Activated CD8-positive, alpha-beta memory T cell treated with anti-CD3 and anti-CD28 coated beads, Interleukin-2, amount 50 U/mL, for 48 hours (primary cell): ENCODE results near the gene AKAP8.
"Not testable (repeated sequence)": the region's sequence is repeated elsewhere in the genome, so short reads cannot be mapped to it uniquely, and the experiment has no call there.

Experiments used
- DNase-seq: peaks from one replicate; pipeline ENCODE4 v3.0.0-alpha.2; 2020

AKAP8 gene

DNA sequence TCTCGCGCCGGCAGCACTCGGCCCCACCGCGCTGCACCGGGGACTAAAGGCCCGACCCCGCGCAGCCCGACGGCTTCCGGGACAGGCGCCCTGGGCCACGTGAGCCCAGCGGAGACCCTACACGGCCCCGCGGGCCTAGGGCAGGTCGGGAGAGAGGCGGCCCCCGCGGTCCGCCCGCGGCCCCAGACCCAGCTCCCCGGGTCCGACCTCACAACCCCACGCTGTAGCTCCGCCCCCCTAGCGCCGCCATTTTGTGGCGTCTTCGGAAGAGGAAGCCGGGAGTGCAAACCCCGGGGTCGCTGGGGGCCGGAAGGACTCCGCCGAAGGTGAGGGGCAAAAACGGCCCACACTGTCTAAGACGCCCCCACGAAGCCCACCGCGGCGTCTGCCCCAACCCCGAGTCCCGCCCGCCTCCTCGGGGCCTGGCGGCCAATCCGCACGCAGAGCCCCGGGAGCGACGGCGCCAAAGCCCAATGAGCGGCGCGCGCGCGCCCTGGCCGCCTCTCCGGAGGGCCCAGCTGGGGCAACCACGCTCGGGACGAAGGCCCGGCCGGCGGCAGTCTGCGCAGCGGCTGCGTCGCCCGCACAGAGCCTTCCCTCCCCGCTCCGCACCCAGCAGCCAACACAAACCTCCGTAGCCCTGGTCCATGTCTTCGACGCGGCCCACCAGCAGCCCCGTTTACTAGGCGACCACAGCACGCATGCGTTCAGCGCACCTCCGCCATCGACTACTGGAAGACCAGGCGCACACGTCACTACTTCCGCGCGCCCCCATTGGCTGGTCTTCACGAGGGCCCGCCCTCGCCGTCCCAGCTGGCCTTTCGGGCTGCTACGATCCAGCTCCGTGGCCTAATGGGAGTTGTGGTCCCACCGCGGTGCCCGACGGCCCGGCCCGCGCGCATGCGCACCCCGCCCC, at the start of gene AKAP8:
Gene AKAP8 (minus strand): TSS at position 705 of the 916 bp plus-strand sequence. CDS start 56 bp downstream, at position 649.
- DNase-seq, result peak; percentile 98

DNA sequence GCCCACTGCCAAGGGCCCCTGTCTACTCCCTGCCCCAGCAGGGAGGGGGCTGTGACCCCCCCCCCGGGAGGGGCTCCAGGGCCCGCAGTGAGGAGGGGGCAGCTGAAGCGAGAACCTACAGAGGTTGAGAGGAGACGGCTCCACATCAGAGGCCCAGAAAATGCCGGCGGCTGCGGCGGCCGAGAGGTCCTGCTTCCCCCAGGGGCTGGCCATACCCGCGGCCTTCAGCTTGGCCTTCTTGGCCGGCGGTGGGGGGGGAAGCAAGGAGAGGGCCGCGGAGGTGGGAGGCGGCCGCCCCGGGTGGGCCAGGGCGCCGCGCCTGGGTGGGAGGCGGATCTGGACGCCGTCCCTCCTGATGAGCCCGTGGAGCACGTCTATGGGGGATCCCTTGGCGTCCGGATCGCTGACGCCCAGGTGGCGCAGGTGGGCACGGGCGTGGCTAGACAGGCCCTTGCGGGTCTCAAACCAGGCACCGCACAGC, 48.4 kb upstream of the AKAP8 start:
- DNase-seq, result no peak

DNA sequence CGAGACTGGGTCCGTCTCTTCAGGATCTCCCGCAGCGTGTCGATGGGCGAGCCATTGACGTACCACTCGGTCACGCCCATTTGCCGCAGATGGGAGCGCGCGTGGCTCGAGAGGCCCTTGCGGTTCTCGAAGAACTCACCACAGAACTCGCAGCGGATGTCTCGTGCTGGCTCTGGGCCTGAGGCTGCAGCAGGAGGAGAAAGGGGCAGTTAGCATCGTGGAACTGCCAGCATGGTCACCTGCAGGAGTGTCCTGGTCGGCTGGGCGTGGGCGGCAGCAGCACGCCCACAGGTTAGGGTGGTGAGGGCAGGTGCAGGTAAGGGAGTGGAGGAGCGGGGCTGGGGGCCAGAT, 47.7 kb upstream of the AKAP8 start:
- no peak for DNase-seq

DNA sequence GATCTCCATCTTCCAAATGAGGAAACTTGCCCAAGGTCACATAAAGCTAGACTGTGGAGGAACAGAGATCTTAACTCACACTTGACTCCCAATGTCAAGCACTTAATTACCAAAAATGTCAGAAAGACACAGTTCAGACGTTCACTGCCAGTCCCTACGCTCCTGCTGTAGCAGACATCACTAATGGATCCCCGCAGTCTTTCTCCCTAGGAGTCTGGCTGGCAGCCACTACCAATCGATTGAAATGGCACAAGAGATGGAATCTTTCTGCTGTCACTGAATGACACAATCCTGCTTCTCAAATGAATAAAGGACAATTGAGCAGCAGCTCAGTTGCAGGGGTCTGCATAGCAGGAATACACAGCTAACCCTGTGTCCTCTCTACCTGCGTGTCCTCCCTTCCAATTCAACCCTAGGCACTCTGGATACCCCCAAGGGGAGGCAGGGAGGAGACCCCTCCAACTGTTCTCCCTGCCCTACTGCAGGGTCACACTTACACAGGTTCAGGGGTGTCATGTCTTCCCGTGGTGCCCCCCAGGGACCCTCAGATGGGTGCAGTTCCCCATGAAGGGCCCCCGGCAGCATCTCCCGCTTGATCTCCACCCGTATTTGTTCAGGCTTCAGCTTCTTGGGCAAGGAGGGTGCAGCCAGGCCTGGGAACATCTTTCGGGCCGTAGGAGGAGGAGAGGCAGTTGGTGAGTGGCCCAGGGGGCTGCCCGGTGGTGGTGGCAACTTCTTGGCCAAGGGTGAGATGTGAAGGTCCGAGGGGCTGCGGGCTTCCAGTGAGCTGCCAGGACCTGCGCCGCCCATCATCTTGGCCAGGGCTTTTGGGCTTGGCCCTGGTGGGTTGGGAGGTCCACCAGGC, 47.1 kb upstream of the AKAP8 start:
- no peak for DNase-seq

DNA sequence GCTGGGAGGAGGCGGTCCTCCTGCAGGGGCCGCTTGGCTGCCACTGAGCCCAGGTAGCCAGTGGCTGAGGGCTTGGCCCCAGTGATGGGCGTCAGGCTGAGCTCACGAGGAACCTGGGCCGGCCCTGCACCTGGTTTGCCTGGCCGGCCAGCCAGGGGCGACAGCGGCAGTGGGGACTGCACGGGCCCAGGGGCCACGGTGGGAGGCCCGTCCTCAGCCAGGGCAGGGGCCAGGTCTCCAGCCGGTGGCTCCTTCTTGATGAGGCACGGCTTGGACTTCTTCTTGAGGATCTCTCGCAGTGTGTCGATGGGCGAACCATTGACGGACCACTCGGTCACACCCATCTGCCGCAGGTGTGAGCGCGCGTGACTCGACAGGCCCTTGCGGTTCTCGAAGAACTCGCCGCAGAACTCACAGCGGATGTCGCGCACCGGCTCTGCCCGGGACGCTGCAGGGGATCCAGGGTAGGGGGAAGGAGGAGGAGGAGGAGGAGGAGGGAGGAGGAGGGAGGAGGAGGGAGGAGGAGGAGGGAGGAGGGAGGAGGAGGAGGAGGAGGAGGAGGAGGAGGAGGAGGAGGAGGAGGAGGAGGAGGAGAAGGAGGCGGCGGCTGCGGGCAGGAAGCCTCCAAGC, 45.8 kb upstream of the AKAP8 start:
- no peak for DNase-seq

DNA sequence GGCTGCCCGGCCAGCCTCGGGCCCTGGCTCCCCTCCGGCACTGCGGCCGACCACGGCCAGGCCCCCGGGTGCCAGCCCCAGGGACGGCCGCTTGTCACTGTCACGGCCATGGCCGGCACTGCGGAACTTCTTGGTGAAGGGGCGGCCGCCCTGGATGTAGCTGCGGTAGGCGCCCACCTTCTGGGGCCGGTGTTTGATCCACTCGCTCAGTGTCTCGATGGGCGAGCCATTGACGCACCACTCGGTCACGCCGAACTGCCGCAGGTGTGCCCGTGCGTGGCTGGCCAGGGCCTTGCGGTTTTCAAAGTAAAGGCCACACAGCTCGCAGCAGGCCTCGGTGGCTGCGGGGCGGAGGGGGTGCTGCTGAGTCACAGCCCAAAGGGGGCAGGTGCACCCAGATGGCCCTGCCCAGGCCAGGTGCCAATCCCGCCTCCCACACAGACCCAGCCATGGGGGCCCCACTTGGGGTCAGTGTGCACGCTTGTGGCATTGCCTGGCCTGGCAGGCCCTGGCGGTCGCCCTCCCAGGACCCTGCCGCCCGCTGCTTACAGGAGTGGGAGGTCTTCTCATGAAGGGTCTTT, 45.2 kb upstream of the AKAP8 start:
- DNase-seq, result no peak

DNA sequence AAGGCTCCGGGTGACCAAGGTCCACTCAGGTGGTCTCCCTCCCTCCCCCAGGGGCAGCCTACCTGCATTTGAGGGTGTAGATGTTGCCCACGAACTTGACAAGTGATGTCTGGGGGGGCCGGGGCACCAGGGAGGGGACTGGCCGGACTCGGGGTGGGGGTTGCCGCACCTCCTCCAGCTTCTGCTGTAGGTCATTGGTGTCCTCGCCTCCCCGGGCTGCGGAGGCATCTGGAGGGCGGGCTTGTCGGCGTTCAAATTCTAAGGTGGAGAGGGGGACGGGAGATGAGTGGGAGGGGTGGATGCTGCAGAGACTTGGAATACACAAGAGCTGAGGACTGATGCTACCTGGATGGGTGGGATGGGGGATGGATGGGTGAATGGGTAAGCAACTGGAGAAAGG, 44.5 kb upstream of the AKAP8 start:
- no peak for DNase-seq

DNA sequence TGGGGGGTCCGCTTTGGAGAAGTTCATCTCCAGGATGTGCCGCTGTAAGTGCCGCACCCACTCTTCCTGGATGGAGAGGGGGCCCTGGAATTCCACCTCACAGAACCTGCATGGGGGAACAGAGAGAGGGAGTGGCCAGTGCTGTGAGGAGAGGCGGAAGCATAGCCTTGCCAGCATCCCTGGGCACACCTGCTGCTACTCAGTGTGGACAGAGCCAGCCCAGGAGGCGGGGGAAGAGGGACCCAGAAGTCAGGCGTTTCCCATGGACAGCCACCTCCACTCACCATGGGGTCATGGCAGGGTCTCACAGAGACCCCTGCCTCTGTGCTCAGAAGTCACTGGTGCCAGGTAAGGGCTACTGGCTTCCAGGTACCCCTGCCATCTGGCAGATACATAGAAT, 43.5 kb upstream of the AKAP8 start:
- DNase-seq, result no peak

DNA sequence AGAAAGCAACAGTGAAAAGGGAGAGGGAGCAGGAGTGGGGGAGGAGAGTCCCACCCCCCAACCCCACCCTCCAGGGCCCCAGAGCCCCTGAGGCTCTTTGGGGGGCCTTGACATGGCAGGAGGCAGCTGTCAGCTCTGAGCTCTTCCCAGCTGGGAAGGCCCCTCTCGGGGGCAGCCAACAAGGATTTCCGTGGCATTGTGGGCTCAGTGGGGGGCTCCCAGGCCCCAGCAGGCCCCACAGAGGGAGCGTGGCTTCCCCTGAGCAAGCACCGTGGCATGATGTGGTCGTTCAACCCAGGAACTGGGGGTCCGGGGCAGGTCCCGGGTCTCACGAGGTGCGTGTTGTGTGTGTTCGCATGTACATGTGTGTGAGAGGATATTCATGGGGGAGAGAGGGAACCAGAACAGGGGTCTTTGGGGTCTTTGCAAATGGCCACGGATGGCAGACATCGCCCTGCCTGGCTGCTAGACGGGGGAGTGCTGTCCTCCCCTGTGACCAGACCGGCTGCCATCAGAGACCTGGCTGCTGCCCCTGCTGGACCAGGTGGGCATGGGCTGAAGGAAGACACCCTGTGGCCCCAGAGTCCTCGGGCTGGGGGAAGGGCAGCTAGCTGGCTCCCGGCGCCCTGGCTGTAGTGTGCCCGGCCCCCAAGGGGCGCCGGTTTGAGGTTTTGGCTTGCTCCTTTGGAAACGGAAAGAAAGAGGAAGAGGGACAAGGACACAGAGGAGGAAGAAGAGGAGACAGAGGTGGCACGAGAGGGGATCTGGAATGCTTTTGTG, 42.9 kb upstream of the AKAP8 start:
- DNase-seq, result no peak

DNA sequence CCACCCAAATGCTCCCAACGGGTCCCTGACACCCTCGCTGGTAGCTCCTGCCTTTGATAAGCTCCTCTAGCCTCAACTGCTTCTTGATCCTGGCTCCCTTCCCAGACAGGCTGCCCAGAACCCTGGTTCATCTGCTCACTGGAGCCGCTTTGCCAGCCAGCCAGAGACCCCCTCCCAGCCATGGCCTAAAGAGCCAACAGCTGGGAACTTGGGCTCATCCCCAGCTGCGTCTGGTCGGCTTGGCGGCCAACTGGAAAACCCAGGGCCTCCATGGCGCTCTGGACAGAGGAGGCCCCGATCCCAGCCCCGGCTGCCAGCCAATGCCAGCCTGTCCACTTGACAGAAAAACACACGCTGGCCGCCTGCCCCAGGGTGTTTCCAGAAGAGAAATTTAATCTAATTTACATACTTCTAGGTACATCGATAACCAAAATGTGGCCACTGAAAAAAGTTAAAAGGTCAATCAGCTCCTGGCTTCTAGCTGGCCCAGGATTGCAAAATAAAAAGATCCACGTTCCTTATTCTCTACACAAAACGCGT, 42.2 kb upstream of the AKAP8 start:
- DNase-seq, result no peak

DNA sequence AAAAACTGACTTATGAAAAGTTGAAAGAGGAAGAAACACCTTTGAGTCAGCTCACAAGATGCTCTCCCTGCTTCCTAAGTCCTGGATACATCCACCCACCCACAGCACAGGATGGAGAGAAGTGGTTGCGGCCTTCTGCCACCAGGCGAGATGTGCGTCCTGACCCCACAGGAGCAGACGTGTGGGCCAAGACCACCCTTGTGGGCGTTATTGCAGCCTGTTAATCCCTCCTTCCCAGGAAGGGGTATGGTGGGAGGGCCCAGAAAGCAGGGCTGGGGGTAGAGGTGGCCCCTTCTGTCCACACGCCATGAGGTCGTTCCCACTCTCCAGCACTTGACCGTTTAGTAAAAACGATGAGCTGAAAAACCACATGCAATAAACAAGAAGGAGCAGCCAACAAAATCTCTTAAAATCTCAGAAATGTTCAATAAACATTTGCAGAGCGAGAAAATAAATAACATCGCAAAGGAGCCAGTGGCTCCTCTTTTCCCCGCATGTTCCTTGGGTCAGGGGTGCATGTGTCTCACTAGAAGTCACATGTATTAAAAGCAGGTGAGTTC, 41.6 kb upstream of the AKAP8 start:
- DNase-seq, result no peak

DNA sequence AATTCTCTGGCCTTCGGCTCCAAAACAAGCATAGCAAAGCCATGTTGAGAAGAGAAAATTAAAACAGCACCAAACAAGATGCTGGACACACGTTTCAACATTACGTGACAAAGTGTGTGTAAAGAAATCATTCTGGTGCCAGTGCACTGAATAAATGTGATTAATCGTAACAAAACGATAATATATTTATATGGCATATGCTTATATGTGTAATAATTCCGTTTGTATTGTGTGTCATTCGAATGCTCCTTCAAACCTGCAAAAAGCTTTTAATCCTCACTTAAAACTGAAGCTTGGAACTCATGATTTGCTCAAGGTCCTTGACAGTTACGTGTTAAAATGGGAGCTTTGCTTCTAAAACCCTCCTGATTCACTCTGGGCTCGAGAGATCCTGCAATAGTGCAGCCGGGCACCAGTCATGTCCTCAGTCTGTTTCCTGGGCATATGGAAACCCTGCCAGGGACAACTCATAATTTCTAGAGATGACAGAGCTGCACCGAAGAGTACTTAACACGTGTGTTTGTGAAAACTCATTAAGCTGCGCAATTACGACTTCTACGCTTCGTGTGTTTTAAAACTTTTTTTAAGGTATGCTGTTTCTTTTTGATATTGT, 39.9 kb upstream of the AKAP8 start:
- DNase-seq, result no peak

DNA sequence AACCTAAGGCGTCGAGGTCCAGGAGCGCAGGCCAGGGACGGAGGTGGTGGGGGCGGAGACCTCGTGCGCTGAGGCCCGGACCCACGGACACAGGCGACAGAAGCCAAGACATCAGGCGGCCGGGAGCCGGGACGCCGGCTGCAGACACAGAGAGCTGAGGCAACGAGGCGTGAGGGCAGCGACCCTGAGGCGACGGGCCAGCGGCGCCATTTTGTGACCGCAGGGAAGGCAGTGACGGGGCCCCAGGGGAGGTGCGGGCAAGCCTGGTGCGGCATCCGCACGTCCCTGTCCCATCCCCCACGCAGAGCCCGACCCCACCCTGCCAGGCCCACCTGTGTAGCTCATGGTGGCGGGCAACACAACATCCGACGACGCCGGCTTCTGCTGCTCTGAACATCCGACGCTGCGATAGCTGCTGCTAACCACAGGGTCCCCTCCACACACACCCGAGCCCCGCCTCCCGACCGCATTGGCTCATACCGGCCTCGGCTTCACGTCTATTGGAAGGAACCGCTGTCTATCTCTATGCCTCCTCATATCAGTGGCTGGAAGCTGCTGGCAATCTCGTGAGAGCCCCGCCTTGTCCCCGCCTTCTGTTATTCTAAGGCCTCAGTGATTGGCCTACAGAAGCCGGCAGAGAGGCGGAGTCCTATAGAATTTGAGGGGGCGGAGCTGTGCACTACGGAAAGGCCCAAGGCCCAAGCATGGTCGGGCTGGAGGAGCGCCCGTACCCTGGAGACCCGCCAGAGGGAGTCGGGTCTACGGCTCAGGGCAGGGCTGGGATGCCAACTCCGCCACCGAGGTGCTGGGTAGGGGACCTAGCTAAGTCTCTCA, 39.2 kb upstream of the AKAP8 start, which contains the start of gene AKAP8L:
Gene AKAP8L (minus strand): TSS at position 410 of the 834 bp plus-strand sequence. CDS start 65 bp downstream, at position 345.
- peak; percentile 96 for DNase-seq

DNA sequence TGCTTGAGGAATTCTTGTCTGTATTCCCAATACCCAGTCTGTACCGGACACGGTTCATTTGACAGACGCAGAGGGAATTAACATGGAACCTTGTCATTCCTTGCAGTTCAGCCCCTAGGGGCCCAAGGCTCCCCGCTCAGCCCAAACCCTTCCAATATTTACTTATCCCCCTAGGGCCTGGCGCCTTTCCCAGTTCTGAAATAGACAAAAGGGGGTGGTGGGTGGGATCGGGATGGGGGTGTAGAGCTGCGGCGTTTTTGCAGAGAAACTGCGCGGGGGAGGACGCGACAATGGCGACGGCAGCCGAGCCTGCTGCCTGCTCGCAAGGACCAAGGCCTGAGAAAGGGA, 38.6 kb upstream of the AKAP8 start:
- no peak for DNase-seq

DNA sequence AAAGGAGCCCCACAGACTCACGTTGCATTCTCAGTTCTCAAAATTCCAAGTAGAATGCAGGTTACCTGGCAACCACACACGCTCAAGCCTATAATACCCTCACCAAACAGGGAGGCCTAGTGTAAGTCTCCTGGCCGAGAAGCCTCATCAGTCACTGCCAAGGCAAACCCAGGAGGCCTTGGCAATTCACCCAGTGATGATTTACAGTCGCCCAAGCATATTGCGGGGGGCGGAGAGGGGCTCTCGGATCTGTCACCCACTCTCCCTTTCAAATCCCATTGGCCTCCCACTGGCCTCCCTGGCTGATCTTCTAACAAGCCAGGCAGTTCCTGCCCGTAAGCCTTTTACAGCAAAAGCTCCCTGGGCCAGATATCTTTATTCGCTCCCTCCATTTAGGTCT, 38.1 kb upstream of the AKAP8 start:
- DNase-seq, result no peak

DNA sequence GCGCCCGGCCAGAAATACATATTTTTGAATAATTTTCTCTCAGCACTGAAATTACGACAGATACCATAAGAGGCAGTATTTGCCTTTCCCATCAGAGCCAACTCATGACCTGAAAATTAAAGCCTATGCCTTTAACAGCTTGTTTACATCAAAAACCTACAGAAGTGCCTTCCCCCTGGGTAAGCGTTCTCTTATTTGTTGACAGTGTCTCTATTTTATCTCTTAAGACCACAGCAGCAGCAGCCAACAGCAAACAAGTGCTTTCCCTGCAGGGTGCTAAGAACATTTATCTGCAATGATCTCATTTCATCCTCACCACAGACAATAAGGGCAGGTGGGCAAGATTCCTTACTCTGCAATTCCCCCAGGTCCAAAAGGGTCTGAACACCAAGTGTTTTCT, 33.2 kb upstream of the AKAP8 start:
- no peak for DNase-seq

DNA sequence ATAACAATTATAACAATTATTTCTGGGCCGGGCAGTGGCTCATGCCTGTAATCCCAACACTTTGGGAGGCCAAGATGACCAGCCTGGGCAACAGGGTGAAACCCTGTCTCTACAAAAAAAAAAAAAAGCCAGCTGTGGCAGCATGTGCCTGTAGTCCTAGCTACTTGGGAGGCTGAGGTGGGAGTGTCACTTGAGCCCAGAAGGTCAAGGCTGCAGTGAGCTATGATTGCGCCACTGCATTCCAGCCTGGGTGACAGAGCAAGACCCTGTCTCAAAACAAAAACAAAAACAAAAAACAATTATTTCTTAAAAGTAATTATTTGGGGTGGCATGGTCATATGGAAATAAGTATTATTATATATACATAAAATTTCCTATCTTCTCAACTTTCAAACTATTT, 31.8 kb upstream of the AKAP8 start:
- DNase-seq, result not testable (repeated sequence)

DNA sequence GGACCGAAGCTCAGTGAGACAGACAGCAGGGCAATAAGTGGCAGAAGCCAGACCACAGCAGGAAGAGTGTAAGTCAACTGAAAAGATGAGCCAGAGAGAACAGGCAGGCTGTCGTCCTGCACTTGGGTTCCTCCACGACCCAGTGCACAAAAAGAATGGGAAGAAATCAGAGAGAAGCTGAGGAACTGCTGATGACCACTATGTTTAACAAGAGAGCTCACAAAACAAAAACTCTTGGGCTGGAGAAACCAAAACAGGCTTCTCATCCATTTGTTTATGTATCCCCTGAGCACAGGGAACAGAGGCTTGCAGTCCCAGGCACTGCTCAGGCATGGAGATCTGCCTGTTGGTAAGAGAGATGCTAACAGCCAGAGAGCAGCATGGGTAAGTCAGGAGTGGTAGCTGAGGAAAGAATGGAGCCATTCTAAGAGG, 25.2 kb upstream of the AKAP8 start:
- no peak for DNase-seq

DNA sequence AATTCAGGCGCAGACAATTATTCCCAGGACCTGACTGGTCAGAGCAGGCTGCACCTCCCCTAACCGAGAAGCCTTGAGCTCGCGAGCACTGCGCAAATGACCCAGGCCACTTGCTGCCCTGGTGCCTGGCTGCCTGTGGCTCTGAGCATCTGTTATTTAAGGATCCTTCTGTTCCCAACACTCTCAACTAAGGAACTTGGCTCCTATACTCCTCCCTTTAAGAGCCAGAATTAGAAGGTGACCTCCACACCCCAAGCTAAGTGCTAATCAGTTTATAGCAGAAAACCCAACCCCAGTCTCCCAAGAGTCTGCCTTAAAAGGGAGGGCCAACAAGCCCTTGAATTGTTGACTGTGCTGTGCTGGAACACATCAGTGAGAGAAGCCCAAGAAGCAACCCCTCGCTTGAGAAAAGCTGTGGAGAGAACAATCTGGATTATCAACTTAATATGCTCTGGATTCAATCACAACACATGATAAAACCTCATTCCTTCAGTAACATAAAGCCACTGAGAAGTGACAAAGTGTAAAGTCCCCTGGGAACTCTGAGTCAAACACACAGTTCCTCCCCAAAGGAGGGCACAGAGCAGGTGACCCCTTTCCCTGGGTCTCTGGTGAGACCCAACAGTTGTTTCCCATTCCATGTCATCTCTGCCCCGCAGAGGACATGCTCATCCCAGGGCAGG, 24.7 kb upstream of the AKAP8 start:
- DNase-seq, result no peak
